CD4-positive, alpha-beta T cell treated with Interleukin-21 for 1 hour (primary cell): Measurements from ENCODE around the gene KDM7A.
"Not testable (repeated sequence)": the region's sequence is repeated elsewhere in the genome, so short reads cannot be mapped to it uniquely, and the experiment has no call there.

Source experiments
- DNase-seq: peaks from one replicate; pipeline ENCODE4 v3.0.0-alpha.2; 2020

Gene KDM7A

GRCh38 chr7:140200061-140200989 lies 23.5 kb upstream of the KDM7A start:
- no peak for DNase-seq

GRCh38 chr7:140197938-140198337 lies 21.2 kb upstream of the KDM7A start:
- DNase-seq = no peak

- no peak for DNase-seq
Measured at GRCh38 chr7:140197218-140197890, 20.6 kb upstream of the KDM7A start.

- no peak for DNase-seq
Measured at GRCh38 chr7:140196361-140197217, 19.8 kb upstream of the KDM7A start.

GRCh38 chr7:140195859-140196258 lies 19.1 kb upstream of the KDM7A start:
- DNase-seq = no peak

GRCh38 chr7:140192620-140193019 lies 15.8 kb upstream of the KDM7A start:
- no peak for DNase-seq

GRCh38 chr7:140192176-140192575 lies 15.4 kb upstream of the KDM7A start:
- DNase-seq = no peak

GRCh38 chr7:140190588-140190987 lies 13.8 kb upstream of the KDM7A start:
- no peak for DNase-seq

GRCh38 chr7:140189917-140190316 lies 13.1 kb upstream of the KDM7A start:
- no peak for DNase-seq

GRCh38 chr7:140182917-140183316 lies 6.1 kb upstream of the KDM7A start:
- no peak for DNase-seq

GRCh38 chr7:140179339-140179738 lies 2.6 kb upstream of the KDM7A start:
- DNase-seq = no peak

GRCh38 chr7:140176122-140176701 lies 571 bp downstream of the KDM7A start:
- peak; percentile 10 for DNase-seq

GRCh38 chr7:140175221-140176121 lies 1.3 kb downstream of the KDM7A start:
- DNase-seq = peak; percentile 96

GRCh38 chr7:140174217-140174616 lies 2.6 kb downstream of the KDM7A start:
- no peak for DNase-seq

GRCh38 chr7:140170375-140170774 lies 6.4 kb downstream of the KDM7A start:
- DNase-seq = no peak

- no peak for DNase-seq
Measured at GRCh38 chr7:140168816-140169215, 8.0 kb downstream of the KDM7A start.

- no peak for DNase-seq
Measured at GRCh38 chr7:140165422-140165821, 11.4 kb downstream of the KDM7A start.

- DNase-seq = not testable (repeated sequence)
Measured at GRCh38 chr7:140162081-140162480, 14.7 kb downstream of the KDM7A start.

GRCh38 chr7:140161047-140161446 lies 15.7 kb downstream of the KDM7A start:
- DNase-seq = no peak

- DNase-seq = no peak
Measured at GRCh38 chr7:140160308-140160707, 16.5 kb downstream of the KDM7A start.

GRCh38 chr7:140159497-140159896 lies 17.3 kb downstream of the KDM7A start:
- no peak for DNase-seq
